SK-N-SH treated with all-trans-retinoic acid at 6 μM for 48 hours (cell line): ENCODE results near the gene FAIM.
"Not testable (repeated sequence)": the region's sequence is repeated elsewhere in the genome, so short reads cannot be mapped to it uniquely, and the experiment has no call there.

Experiments
- ATAC-seq: fragments of 200-7000 bp; cut with Tn5 transposase; 3 replicates; pipeline ENCODE4 v1.9.1; 2020; ENCODE audit warnings: mild to moderate bottlenecking, moderate library complexity
- ARNTL ChIP-seq: fragments of 450-650 bp; formaldehyde crosslinking; IDR thresholded peaks from 2 replicates; pipeline ENCODE4 v1.5.0; 2020; ENCODE audit warnings: low read depth, mild to moderate bottlenecking, moderate library complexity, borderline replicate concordance
- BACH2 ChIP-seq: fragments of 250-450 bp; sonication (Bioruptor Pico); IDR thresholded peaks from 2 replicates; pipeline ENCODE4 v1.9.0; 2021; ENCODE audit warnings: mild to moderate bottlenecking, borderline replicate concordance
- CREB5 ChIP-seq: fragments of 250-450 bp; sonication (Bioruptor Pico); IDR thresholded peaks from 2 replicates; pipeline ENCODE4 v1.5.1; 2020; ENCODE audit warnings: low read depth, mild to moderate bottlenecking, moderate library complexity
- CSDC2 ChIP-seq: fragments of 250-450 bp; sonication (Bioruptor Pico); IDR thresholded peaks from 2 replicates; pipeline ENCODE4 v1.5.0; 2020; ENCODE audit warnings: mild to moderate bottlenecking, moderate library complexity
- CSRNP3 ChIP-seq: fragments of 250-450 bp; sonication (Bioruptor Pico); IDR thresholded peaks from 2 replicates; pipeline ENCODE4 v1.5.1; 2021; ENCODE audit warnings: mild to moderate bottlenecking, moderate library complexity
- ESRRG ChIP-seq: fragments of 250-450 bp; sonication (Bioruptor Pico); IDR thresholded peaks from 2 replicates; pipeline ENCODE4 v1.6.1; 2021; ENCODE audit warnings: mild to moderate bottlenecking
- GLIS3 ChIP-seq: fragments of 250-450 bp; sonication (Bioruptor Pico); IDR thresholded peaks from 2 replicates; pipeline ENCODE4 v1.5.0; 2020; ENCODE audit warnings: mild to moderate bottlenecking, moderate library complexity
- ISL1 ChIP-seq: fragments of 250-450 bp; sonication (Bioruptor Pico); IDR thresholded peaks from 2 replicates; pipeline ENCODE4 v2.1.2; 2022; ENCODE audit warnings: mild to moderate bottlenecking, moderate library complexity
- OSR1 ChIP-seq: fragments of 250-450 bp; sonication (Bioruptor Pico); IDR thresholded peaks from 2 replicates; pipeline ENCODE4 v1.8.0; 2022; ENCODE audit warnings: moderate library complexity, mild to moderate bottlenecking, inconsistent platforms
- PPARA ChIP-seq: fragments of 250-450 bp; sonication (Bioruptor Pico); IDR thresholded peaks from 2 replicates; pipeline ENCODE4 v1.5.0; 2020; ENCODE audit warnings: mild to moderate bottlenecking, borderline replicate concordance
- RARB ChIP-seq: fragments of 250-450 bp; sonication (Bioruptor Pico); IDR thresholded peaks from 2 replicates; pipeline ENCODE4 v1.8.0; 2021; ENCODE audit warnings: mild to moderate bottlenecking, moderate library complexity
- SNAI2 ChIP-seq: fragments of 250-450 bp; sonication (Bioruptor Pico); IDR thresholded peaks from 2 replicates; pipeline ENCODE4 v1.5.0; 2020; ENCODE audit warnings: mild to moderate bottlenecking, moderate library complexity
- TCF4 ChIP-seq: fragments of 250-450 bp; sonication (Bioruptor Pico); IDR thresholded peaks from 2 replicates; pipeline ENCODE4 v1.8.0; 2021; ENCODE audit warnings: mild to moderate bottlenecking, moderate library complexity, borderline replicate concordance
- ZC3H10 ChIP-seq: fragments of 250-450 bp; sonication (Bioruptor Pico); IDR thresholded peaks from 2 replicates; pipeline ENCODE4 v1.5.1; 2021; ENCODE audit warnings: mild to moderate bottlenecking, moderate library complexity
- ZFP3 ChIP-seq: fragments of 250-450 bp; sonication (Bioruptor Pico); IDR thresholded peaks from 2 replicates; pipeline ENCODE4 v1.5.0; 2020; ENCODE audit warnings: mild to moderate bottlenecking, moderate library complexity
- ZFP30 ChIP-seq: fragments of 450-650 bp; formaldehyde crosslinking; IDR thresholded peaks from 2 replicates; pipeline ENCODE4 v1.5.0; 2022; ENCODE audit warnings: mild to moderate bottlenecking, moderate library complexity
- ZNF565 ChIP-seq: fragments of 450-650 bp; formaldehyde crosslinking; conservative IDR thresholded peaks from 2 replicates; pipeline ENCODE4 v1.5.0; 2020; ENCODE audit warnings: low read depth, mild to moderate bottlenecking, moderate library complexity
- ZNF70 ChIP-seq: fragments of 450-650 bp; formaldehyde crosslinking; IDR thresholded peaks from 2 replicates; pipeline ENCODE4 v1.5.0; 2020; ENCODE audit warnings: mild to moderate bottlenecking, moderate library complexity
- ZNF8 ChIP-seq: fragments of 450-650 bp; formaldehyde crosslinking; IDR thresholded peaks from 2 replicates; pipeline ENCODE4 v1.5.0; 2020; ENCODE audit warnings: mild to moderate bottlenecking, moderate library complexity
- TF ChIP-seq, protein P1 (sequence below): fragments of 250-450 bp; sonication (Bioruptor Pico); IDR thresholded peaks from 2 replicates; pipeline ENCODE4 v1.8.0; 2021; ENCODE audit warnings: low read depth, mild to moderate bottlenecking, moderate library complexity, borderline replicate concordance
- TF ChIP-seq, protein P2 (sequence below): fragments of 250-450 bp; sonication (Bioruptor Pico); IDR thresholded peaks from 2 replicates; pipeline ENCODE4 v1.8.0; 2020; ENCODE audit warnings: mild to moderate bottlenecking, moderate library complexity, borderline replicate concordance
- TF ChIP-seq, protein P3 (sequence below): fragments of 250-450 bp; sonication (Bioruptor Pico); IDR thresholded peaks from 2 replicates; pipeline ENCODE4 v1.5.0; 2020; ENCODE audit warnings: mild to moderate bottlenecking, moderate library complexity

The FAIM gene

DNA sequence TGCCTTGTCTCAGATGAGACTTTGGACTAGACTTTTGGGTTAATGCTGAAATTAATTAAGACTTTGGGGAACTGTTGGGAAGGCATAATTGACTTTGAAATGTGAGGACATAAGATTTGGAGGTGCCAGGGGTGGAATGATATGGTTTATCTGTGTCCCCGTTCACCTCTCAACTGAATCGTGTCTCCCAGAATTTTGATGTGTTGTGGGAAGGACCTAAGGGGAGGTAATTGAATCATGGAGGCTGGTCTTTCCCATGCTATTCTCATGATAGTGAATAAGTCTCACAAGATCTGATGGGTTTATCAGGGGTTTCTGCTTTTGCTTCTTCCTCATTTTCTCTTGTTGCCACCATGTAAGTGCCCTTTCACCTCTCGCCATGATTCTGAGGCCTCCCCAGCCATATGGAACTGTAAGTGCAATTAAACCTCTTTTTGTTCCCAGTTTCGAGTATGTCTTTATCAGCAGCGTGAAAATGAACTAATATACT, 4.4 kb upstream of the FAIM start:
- not testable (repeated sequence) for ATAC-seq

GRCh38 chr3:138609898-138610266, 1.3 kb downstream of the FAIM start:
- TF ChIP-seq ZNF70 (CRISPR knock-in tag) (no peak), PPARA (no peak), TCF4 (CRISPR knock-in tag) (no peak), ZNF8 (CRISPR knock-in tag) (no peak), SNAI2 (CRISPR knock-in tag) (no peak)
- TF ChIP-seq, protein P1, sequence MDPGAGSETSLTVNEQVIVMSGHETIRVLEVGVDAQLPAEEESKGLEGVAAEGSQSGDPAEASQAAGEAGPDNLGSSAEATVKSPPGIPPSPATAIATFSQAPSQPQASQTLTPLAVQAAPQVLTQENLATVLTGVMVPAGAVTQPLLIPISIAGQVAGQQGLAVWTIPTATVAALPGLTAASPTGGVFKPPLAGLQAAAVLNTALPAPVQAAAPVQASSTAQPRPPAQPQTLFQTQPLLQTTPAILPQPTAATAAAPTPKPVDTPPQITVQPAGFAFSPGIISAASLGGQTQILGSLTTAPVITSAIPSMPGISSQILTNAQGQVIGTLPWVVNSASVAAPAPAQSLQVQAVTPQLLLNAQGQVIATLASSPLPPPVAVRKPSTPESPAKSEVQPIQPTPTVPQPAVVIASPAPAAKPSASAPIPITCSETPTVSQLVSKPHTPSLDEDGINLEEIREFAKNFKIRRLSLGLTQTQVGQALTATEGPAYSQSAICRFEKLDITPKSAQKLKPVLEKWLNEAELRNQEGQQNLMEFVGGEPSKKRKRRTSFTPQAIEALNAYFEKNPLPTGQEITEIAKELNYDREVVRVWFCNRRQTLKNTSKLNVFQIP (CRISPR knock-in tag) = no peak
- ATAC-seq = no peak

- TF ChIP-seq CSRNP3 (no peak), ZC3H10 (no peak), ZNF565 (CRISPR knock-in tag) (no peak), ESRRG (CRISPR knock-in tag) (no peak), OSR1 (CRISPR knock-in tag) (no peak), ISL1 (CRISPR knock-in tag) (no peak), ARNTL (CRISPR knock-in tag) (no peak), ZFP3 (CRISPR knock-in tag) (no peak), CSDC2 (CRISPR knock-in tag) (no peak), ZNF8 (CRISPR knock-in tag) (no peak), TCF4 (CRISPR knock-in tag) (no peak)
- TF ChIP-seq, protein P2, sequence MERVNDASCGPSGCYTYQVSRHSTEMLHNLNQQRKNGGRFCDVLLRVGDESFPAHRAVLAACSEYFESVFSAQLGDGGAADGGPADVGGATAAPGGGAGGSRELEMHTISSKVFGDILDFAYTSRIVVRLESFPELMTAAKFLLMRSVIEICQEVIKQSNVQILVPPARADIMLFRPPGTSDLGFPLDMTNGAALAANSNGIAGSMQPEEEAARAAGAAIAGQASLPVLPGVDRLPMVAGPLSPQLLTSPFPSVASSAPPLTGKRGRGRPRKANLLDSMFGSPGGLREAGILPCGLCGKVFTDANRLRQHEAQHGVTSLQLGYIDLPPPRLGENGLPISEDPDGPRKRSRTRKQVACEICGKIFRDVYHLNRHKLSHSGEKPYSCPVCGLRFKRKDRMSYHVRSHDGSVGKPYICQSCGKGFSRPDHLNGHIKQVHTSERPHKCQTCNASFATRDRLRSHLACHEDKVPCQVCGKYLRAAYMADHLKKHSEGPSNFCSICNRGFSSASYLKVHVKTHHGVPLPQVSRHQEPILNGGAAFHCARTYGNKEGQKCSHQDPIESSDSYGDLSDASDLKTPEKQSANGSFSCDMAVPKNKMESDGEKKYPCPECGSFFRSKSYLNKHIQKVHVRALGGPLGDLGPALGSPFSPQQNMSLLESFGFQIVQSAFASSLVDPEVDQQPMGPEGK (CRISPR knock-in tag) = no peak
- no peak for ATAC-seq
These were observed 6.9 kb downstream of the FAIM start for GRCh38 chr3:138615462-138615861.

DNA sequence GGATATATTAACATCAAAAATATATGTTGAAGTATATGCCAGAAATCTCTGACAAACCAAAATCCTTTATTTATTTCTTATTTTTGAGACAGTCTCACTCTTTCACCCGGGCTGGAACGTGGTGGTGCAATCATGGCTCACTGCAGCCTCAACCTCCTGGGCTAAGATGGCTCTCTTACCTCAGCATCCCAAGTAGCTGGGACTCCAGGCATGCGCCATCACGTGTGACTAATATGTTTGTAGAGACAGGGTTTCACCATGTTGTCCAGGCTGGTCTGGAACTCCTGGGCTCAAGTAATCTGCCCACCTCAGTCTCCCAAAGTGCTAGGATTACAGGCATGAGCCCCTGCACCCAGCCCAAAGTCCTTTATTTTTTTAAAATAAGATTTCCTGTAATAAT, 11.9 kb downstream of the FAIM start:
- ATAC-seq = no peak
- TF ChIP-seq RARB (CRISPR knock-in tag) (no peak), BACH2 (CRISPR knock-in tag) (no peak), ZFP30 (CRISPR knock-in tag) (no peak), ZC3H10 (no peak), SNAI2 (CRISPR knock-in tag) (no peak), GLIS3 (no peak), CSDC2 (CRISPR knock-in tag) (no peak), ZNF70 (CRISPR knock-in tag) (no peak), TCF4 (CRISPR knock-in tag) (no peak), ARNTL (CRISPR knock-in tag) (no peak), CREB5 (CRISPR knock-in tag) (no peak), CSRNP3 (no peak), ZNF8 (CRISPR knock-in tag) (no peak), ISL1 (CRISPR knock-in tag) (no peak)
- TF ChIP-seq, protein P1 (CRISPR knock-in tag) = no peak
- TF ChIP-seq, protein P2 (CRISPR knock-in tag) = no peak
- TF ChIP-seq, protein P3, sequence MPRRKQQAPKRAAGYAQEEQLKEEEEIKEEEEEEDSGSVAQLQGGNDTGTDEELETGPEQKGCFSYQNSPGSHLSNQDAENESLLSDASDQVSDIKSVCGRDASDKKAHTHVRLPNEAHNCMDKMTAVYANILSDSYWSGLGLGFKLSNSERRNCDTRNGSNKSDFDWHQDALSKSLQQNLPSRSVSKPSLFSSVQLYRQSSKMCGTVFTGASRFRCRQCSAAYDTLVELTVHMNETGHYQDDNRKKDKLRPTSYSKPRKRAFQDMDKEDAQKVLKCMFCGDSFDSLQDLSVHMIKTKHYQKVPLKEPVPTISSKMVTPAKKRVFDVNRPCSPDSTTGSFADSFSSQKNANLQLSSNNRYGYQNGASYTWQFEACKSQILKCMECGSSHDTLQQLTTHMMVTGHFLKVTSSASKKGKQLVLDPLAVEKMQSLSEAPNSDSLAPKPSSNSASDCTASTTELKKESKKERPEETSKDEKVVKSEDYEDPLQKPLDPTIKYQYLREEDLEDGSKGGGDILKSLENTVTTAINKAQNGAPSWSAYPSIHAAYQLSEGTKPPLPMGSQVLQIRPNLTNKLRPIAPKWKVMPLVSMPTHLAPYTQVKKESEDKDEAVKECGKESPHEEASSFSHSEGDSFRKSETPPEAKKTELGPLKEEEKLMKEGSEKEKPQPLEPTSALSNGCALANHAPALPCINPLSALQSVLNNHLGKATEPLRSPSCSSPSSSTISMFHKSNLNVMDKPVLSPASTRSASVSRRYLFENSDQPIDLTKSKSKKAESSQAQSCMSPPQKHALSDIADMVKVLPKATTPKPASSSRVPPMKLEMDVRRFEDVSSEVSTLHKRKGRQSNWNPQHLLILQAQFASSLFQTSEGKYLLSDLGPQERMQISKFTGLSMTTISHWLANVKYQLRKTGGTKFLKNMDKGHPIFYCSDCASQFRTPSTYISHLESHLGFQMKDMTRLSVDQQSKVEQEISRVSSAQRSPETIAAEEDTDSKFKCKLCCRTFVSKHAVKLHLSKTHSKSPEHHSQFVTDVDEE (CRISPR knock-in tag) = no peak
